ENCODE measurements around the gene DDX17. TPM values are rescaled to one million over a fixed set of nuclear protein-coding genes. Genes with fewer than 3 reads are reported as not detected.

DDX17 gene
- total RNA-seq, 1 experiment from 2014 or later, result 343 TPM

- intact Hi-C loops (cut with micrococcal nuclease; ENCODE audit: unreplicated experiment), result no loop called here
- TF ChIP-seq EZH2 (IDR thresholded peaks at IDR 0.05; ENCODE audit: borderline replicate concordance, low read depth, low read length, poor library complexity, severe bottlenecking), result no peak
- TF ChIP-seq CTCF (conservative IDR thresholded peaks at IDR 0.05; ENCODE audit: low read depth, low read length), result no peak
These were observed 51.0 kb downstream of the DDX17 start, which contains the start of gene KCNJ4 for GRCh38 chr22:38455076-38455529. TSS of gene KCNJ4 (minus strand) at chr22:38455199. CDS start at chr22:38428132, 27,067 bp downstream.

GRCh38 chr22:38454353-38455075 lies 51.6 kb downstream of the DDX17 start:
- peak overlapping the region; percentile 58 for H3K4me3 ChIP-seq (ENCODE audit: low read depth, low read length, poor library complexity, severe bottlenecking)
- intact Hi-C loops (cut with micrococcal nuclease; ENCODE audit: unreplicated experiment), result no loop called here
- POLR2A ChIA-PET (ENCODE audit: low non-redundant PET), result no interaction called here

More at GRCh38 chr22:38455076-38455529, 51.0 kb downstream of the DDX17 start, which contains the start of gene KCNJ4:
- H3K9me3 ChIP-seq (ENCODE audit: low read depth, low read length, poor library complexity, severe bottlenecking), result no peaks in the 10 kb centered on the region
- ChIA-PET POLR2A (ENCODE audit: low non-redundant PET) (no interaction called here), CTCF (no interaction called here)
- no peak for DNase-seq (ENCODE audit: low spot score)
- H3K27me3 ChIP-seq (replicated peaks; ENCODE audit: insufficient read depth, low read depth, low read length, poor library complexity), result peaks cover 8% of the 10 kb centered on the region
- BruUV-seq (replicated peaks), result no TSS peak
- H3K36me3 ChIP-seq (ENCODE audit: insufficient read depth, low read length, poor library complexity, severe bottlenecking), result no peaks in the 10 kb centered on the region
- H3K27ac ChIP-seq (ENCODE audit: low read depth, low read length, poor library complexity, severe bottlenecking), result no peak within 1 kb of the TSS
- H3K4me1 ChIP-seq (ENCODE audit: insufficient read depth, low read length, poor library complexity, severe bottlenecking), result peaks cover 10% of the 10 kb centered on the region
- H3K4me3 ChIP-seq (ENCODE audit: low read depth, low read length, poor library complexity, severe bottlenecking), result peak within 1 kb of the TSS; percentile 58

GRCh38 chr22:38453996-38454352 lies 52.1 kb downstream of the DDX17 start:
- Histone ChIP-seq H3K27ac (ENCODE audit: low read depth, low read length, poor library complexity, severe bottlenecking) (no peak overlapping the region), H3K4me3 (ENCODE audit: low read depth, low read length, poor library complexity, severe bottlenecking) (no peak overlapping the region), H3K36me3 (ENCODE audit: insufficient read depth, low read length, poor library complexity, severe bottlenecking) (no peaks in the 10 kb centered on the region), H3K9me3 (ENCODE audit: low read depth, low read length, poor library complexity, severe bottlenecking) (no peaks in the 10 kb centered on the region), H3K4me1 (ENCODE audit: insufficient read depth, low read length, poor library complexity, severe bottlenecking) (peaks cover 10% of the 10 kb centered on the region), H3K27me3 (replicated peaks; ENCODE audit: insufficient read depth, low read depth, low read length, poor library complexity) (peaks cover 8% of the 10 kb centered on the region)
- ChIA-PET CTCF (no interaction called here), POLR2A (ENCODE audit: low non-redundant PET) (no interaction called here)
- TF ChIP-seq EZH2 (IDR thresholded peaks at IDR 0.05; ENCODE audit: borderline replicate concordance, low read depth, low read length, poor library complexity, severe bottlenecking) (no peak), CTCF (conservative IDR thresholded peaks at IDR 0.05; ENCODE audit: low read depth, low read length) (no peak)
- no peak for DNase-seq (ENCODE audit: low spot score)
- BruUV-seq (replicated peaks), result no TSS peak
- intact Hi-C loops (cut with micrococcal nuclease; ENCODE audit: unreplicated experiment), result no loop called here

More at GRCh38 chr22:38454353-38455075, 51.6 kb downstream of the DDX17 start:
- BruUV-seq (replicated peaks), result no TSS peak
- Histone ChIP-seq H3K9me3 (ENCODE audit: low read depth, low read length, poor library complexity, severe bottlenecking) (no peaks in the 10 kb centered on the region), H3K4me1 (ENCODE audit: insufficient read depth, low read length, poor library complexity, severe bottlenecking) (peaks cover 10% of the 10 kb centered on the region), H3K36me3 (ENCODE audit: insufficient read depth, low read length, poor library complexity, severe bottlenecking) (no peaks in the 10 kb centered on the region), H3K27me3 (replicated peaks; ENCODE audit: insufficient read depth, low read depth, low read length, poor library complexity) (peaks cover 8% of the 10 kb centered on the region), H3K27ac (ENCODE audit: low read depth, low read length, poor library complexity, severe bottlenecking) (no peak overlapping the region)
- TF ChIP-seq EZH2 (IDR thresholded peaks at IDR 0.05; ENCODE audit: borderline replicate concordance, low read depth, low read length, poor library complexity, severe bottlenecking) (no peak), CTCF (conservative IDR thresholded peaks at IDR 0.05; ENCODE audit: low read depth, low read length) (no peak)
- no peak for DNase-seq (ENCODE audit: low spot score)
- CTCF ChIA-PET, result no interaction called here
